H9 (cell line): ENCODE data around the gene HOXD11. TPM values are rescaled to one million over a fixed set of nuclear protein-coding genes. Genes with fewer than 3 reads are reported as not detected.

Experiments used
- DNase-seq: peaks from one replicate; pipeline ENCODE4 v3.0.0-alpha.2; 2017
- H2AFZ ChIP-seq: one replicate; pipeline ENCODE4 v1.6.1; 2013; ENCODE audit warnings: mild to moderate bottlenecking, low read length, control low read depth, moderate library complexity
- H2AK5ac ChIP-seq: 2 replicates; pipeline ENCODE4 v1.6.1; 2013; ENCODE audit warnings: low read length, control low read depth, mixed read lengths; ENCODE audit not compliant: insufficient read length
- H2BK120ac ChIP-seq: one replicate; pipeline ENCODE4 v1.6.1; 2013; ENCODE audit warnings: low read depth, mild to moderate bottlenecking, low read length, control low read depth, inconsistent platforms; ENCODE audit not compliant: poor library complexity, severe bottlenecking
- H2BK12ac ChIP-seq: 2 replicates; pipeline ENCODE4 v1.6.1; 2013; ENCODE audit warnings: low read length, control low read depth, mixed read lengths, low read depth; ENCODE audit not compliant: insufficient read length
- H2BK15ac ChIP-seq: 2 replicates; pipeline ENCODE4 v1.6.1; 2013; ENCODE audit warnings: low read depth, low read length, control low read depth
- H2BK20ac ChIP-seq: one replicate; pipeline ENCODE4 v1.6.1; 2013; ENCODE audit warnings: low read depth, mild to moderate bottlenecking, low read length, control low read depth, inconsistent platforms; ENCODE audit not compliant: poor library complexity, severe bottlenecking
- H2BK5ac ChIP-seq: 2 replicates; pipeline ENCODE4 v1.6.1; 2013; ENCODE audit warnings: low read length, control low read depth, mixed read lengths; ENCODE audit not compliant: insufficient read length
- H3K14ac ChIP-seq: 2 replicates; pipeline ENCODE4 v1.6.1; 2013; ENCODE audit warnings: low read length, control low read depth; ENCODE audit not compliant: insufficient read depth
- H3K18ac ChIP-seq: 2 replicates; pipeline ENCODE4 v1.6.1; 2013; ENCODE audit warnings: low read depth, mild to moderate bottlenecking, mixed read lengths, low read length, control low read depth; ENCODE audit not compliant: insufficient read length
- H3K23ac ChIP-seq: 2 replicates; pipeline ENCODE4 v1.6.1; 2013; ENCODE audit warnings: low read length, control low read depth, mixed read lengths, low read depth; ENCODE audit not compliant: insufficient read length
- H3K23me2 ChIP-seq: 2 replicates; pipeline ENCODE4 v1.6.1; 2013; ENCODE audit warnings: low read depth, mild to moderate bottlenecking, mixed read lengths, low read length, control low read depth; ENCODE audit not compliant: insufficient read length, poor library complexity, severe bottlenecking
- H3K27ac ChIP-seq: 2 replicates; pipeline ENCODE4 v1.5.1; 2013; ENCODE audit warnings: low read length, control low read depth, mixed read lengths, low read depth; ENCODE audit not compliant: insufficient read length
- H3K27me3 ChIP-seq: 2 replicates; pipeline ENCODE4 v1.6.1; 2013; ENCODE audit warnings: low read length, control low read depth, inconsistent platforms; ENCODE audit not compliant: insufficient read depth
- H3K4ac ChIP-seq: 2 replicates; pipeline ENCODE4 v1.6.1; 2013; ENCODE audit warnings: low read depth, mild to moderate bottlenecking, control low read depth, inconsistent platforms, low read length, moderate library complexity
- H3K4me1 ChIP-seq: 2 replicates; pipeline ENCODE4 v1.6.1; 2013; ENCODE audit warnings: low read length, control low read depth, inconsistent platforms; ENCODE audit not compliant: insufficient read depth
- H3K4me2 ChIP-seq: 2 replicates; pipeline ENCODE4 v1.6.1; 2013; ENCODE audit warnings: low read length, control low read depth, mixed read lengths; ENCODE audit not compliant: insufficient read length, insufficient read depth
- H3K56ac ChIP-seq: 2 replicates; pipeline ENCODE4 v1.6.1; 2013; ENCODE audit warnings: low read depth, mild to moderate bottlenecking, mixed read lengths, low read length, control low read depth; ENCODE audit not compliant: insufficient read length
- H3K79me1 ChIP-seq: 2 replicates; pipeline ENCODE4 v1.6.1; 2013; ENCODE audit warnings: low read depth, mild to moderate bottlenecking, moderate library complexity, low read length, control low read depth, inconsistent platforms; ENCODE audit not compliant: insufficient read depth, poor library complexity, severe bottlenecking
- H3K79me2 ChIP-seq: 2 replicates; pipeline ENCODE4 v1.6.1; 2013; ENCODE audit warnings: low read length, control low read depth, inconsistent platforms; ENCODE audit not compliant: insufficient read depth
- H3K9ac ChIP-seq: 2 replicates; pipeline ENCODE4 v1.6.1; 2013; ENCODE audit warnings: low read length, control low read depth, mixed read lengths; ENCODE audit not compliant: insufficient read length; ENCODE audit errors: extremely low read depth
- H3K9me3 ChIP-seq: one replicate; pipeline ENCODE4 v1.6.1; 2013; ENCODE audit warnings: low read depth, low read length, inconsistent platforms; ENCODE audit not compliant: control insufficient read depth
- H3T11ph ChIP-seq: one replicate; pipeline ENCODE4 v1.6.1; 2013; ENCODE audit warnings: mild to moderate bottlenecking, low read length, control low read depth, inconsistent platforms
- H4K20me1 ChIP-seq: one replicate; pipeline ENCODE4 v1.6.1; 2013; ENCODE audit not compliant: control insufficient read depth, insufficient read length, insufficient read depth
- H4K5ac ChIP-seq: 2 replicates; pipeline ENCODE4 v1.6.1; 2013; ENCODE audit warnings: low read depth, mild to moderate bottlenecking, mixed read lengths, low read length, control low read depth; ENCODE audit not compliant: insufficient read length
- H4K8ac ChIP-seq: replicated peaks from 2 replicates; pipeline ENCODE4 v1.6.1; 2013; ENCODE audit warnings: low read length, control low read depth, mixed read lengths, low read depth; ENCODE audit not compliant: insufficient read length
- H4K91ac ChIP-seq: 2 replicates; pipeline ENCODE4 v1.6.1; 2013; ENCODE audit warnings: low read depth, mild to moderate bottlenecking, moderate library complexity, mixed read lengths, low read length, control low read depth; ENCODE audit not compliant: insufficient read length
- H3K27ac Mint-ChIP-seq, 3 experiments: 2 replicates in 2 of 3; 3 replicates in 1 of 3; pipeline ENCODE4 v1.8.0; 2020 to 2021; ENCODE audit warnings: mixed read lengths in 3 of 3, mild to moderate bottlenecking in 1 of 3, moderate library complexity in 1 of 3
- H3K27me3 Mint-ChIP-seq: 2 replicates; pipeline ENCODE4 v1.8.0; 2021; ENCODE audit warnings: low read depth, mild to moderate bottlenecking, moderate library complexity, mixed read lengths
- H3K36me3 Mint-ChIP-seq, 3 experiments: 2 replicates in 2 of 3; 3 replicates in 1 of 3; pipeline ENCODE4 v1.8.0; 2020 to 2021; ENCODE audit warnings: low read depth in 3 of 3, mixed read lengths in 3 of 3; ENCODE audit not compliant: insufficient read depth in 1 of 3
- H3K4me1 Mint-ChIP-seq, 2 experiments: 2 replicates each; pipeline ENCODE4 v1.8.0; 2020; ENCODE audit warnings: mixed read lengths in 2 of 2
- H3K4me3 Mint-ChIP-seq, 2 experiments: 2 replicates in 1 of 2; 3 replicates in 1 of 2; pipeline ENCODE4 v1.8.0; 2020 to 2021; ENCODE audit warnings: mild to moderate bottlenecking in 2 of 2, mixed read lengths in 2 of 2, moderate library complexity in 1 of 2
- H3K9me3 Mint-ChIP-seq, 2 experiments: 2 replicates in 1 of 2; 3 replicates in 1 of 2; pipeline ENCODE4 v1.8.0; 2020; ENCODE audit warnings: mild to moderate bottlenecking in 2 of 2, mixed read lengths in 2 of 2, moderate library complexity in 1 of 2
- WGBS: extraction: QIAGEN DNeasy Blood & Tissue Kit; methylation state at CpG from one replicate; pipeline ENCODE4 v1.1.7; 2013; ENCODE audit warnings: missing lambda C conversion rate, low lambda C conversion rate, mixed read lengths; ENCODE audit not compliant: insufficient read length; ENCODE audit errors: extremely low coverage; 5-methylcytosine and 5-hydroxymethylcytosine counted together
- total RNA-seq: library from RNA; stranded (reverse); gene quantifications from 2 replicates; pipeline ENCODE4 v1.2.1, GENCODE V29; 2021
- TF ChIP-seq, protein P1 (sequence below): fragments of 200-600 bp; sonication (generic); conservative IDR thresholded peaks from 3 replicates; pipeline ENCODE4 v1.8.0; 2021; ENCODE audit warnings: antibody characterized with exemption, mild to moderate bottlenecking

The HOXD11 gene
- total RNA-seq, 1 experiment from 2014 or later: not detected

DNA sequence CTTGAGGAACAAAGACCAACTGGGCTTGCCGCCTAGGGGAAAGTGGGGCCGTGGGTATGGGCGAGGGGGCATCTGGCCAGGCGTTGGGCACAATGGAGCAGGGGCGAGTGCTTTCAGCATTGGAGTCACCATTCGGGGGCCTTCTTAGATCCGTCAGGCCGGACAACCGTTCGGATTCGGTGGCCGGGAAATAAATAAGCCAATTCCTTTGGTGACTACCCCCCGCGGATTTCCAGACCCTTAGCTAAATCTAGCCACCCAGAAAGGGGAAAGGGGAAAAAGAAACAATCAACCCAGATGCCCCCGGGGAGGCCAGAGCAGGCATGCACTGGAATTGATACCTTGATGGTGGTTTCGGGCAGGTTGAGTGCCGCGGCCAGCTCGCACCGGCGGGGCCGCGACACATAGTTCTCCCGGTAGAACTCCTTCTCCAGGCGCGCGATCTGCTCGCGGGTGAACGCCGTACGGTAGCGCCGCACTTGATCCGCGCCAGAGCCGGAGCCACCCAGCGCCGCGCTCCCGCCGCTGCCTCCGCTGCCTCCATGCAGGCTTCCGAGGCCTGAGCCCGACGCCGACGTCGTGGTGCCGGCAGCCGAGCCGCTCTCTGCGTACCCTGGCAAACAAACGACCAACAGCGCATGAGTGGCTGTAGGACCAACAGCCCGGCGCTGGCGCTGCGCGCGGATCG is 25.1 kb upstream of the HOXD11 start:
- no peak overlapping the region for H2BK12ac ChIP-seq
- Mint-ChIP-seq H3K4me1 (peaks cover 20 to 46% of the 10 kb centered on the region in 2 experiments), H3K36me3 (no peaks in the 10 kb centered on the region), H3K9me3 (peaks cover 5 to 9% of the 10 kb centered on the region in 2 experiments; a peak in 4 of 5 replicates), H3K4me3 (peak overlapping the region in 1 of 2 experiments; percentile 35; a peak in 1 of 5 replicates), H3K27ac (no peak overlapping the region), H3K27me3 (peaks cover 96% of the 10 kb centered on the region)
- TF ChIP-seq, protein P1, sequence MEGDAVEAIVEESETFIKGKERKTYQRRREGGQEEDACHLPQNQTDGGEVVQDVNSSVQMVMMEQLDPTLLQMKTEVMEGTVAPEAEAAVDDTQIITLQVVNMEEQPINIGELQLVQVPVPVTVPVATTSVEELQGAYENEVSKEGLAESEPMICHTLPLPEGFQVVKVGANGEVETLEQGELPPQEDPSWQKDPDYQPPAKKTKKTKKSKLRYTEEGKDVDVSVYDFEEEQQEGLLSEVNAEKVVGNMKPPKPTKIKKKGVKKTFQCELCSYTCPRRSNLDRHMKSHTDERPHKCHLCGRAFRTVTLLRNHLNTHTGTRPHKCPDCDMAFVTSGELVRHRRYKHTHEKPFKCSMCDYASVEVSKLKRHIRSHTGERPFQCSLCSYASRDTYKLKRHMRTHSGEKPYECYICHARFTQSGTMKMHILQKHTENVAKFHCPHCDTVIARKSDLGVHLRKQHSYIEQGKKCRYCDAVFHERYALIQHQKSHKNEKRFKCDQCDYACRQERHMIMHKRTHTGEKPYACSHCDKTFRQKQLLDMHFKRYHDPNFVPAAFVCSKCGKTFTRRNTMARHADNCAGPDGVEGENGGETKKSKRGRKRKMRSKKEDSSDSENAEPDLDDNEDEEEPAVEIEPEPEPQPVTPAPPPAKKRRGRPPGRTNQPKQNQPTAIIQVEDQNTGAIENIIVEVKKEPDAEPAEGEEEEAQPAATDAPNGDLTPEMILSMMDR: no peak
- peaks cover 88% of the 10 kb centered on the region for H3K27me3 ChIP-seq
- no peak overlapping the region for H2BK20ac ChIP-seq
- peaks cover 7% of the 10 kb centered on the region for H3K23me2 ChIP-seq
- no peak overlapping the region for H2AK5ac ChIP-seq
- H3K9me3 ChIP-seq: no peaks in the 10 kb centered on the region
- no peak overlapping the region for H3K23ac ChIP-seq
- no peak overlapping the region for H4K5ac ChIP-seq
- no peak overlapping the region for H3K14ac ChIP-seq
- H2BK15ac ChIP-seq: no peak overlapping the region
- H3K79me2 ChIP-seq: no peaks in the 10 kb centered on the region
- H4K91ac ChIP-seq: no peak overlapping the region
- no peak overlapping the region for H4K8ac ChIP-seq
- no peak overlapping the region for H3K4me2 ChIP-seq
- no peak overlapping the region for H3K18ac ChIP-seq
- H3K4me1 ChIP-seq: no peaks in the 10 kb centered on the region
- no peak overlapping the region for H2BK120ac ChIP-seq
- peak; percentile 62 for DNase-seq
- no peak overlapping the region for H3K4ac ChIP-seq
- no peak overlapping the region for H3K9ac ChIP-seq
- no peak overlapping the region for H2BK5ac ChIP-seq
- WGBS: no CpG with 5 or more reads among the region's 62 CpGs
- no peak overlapping the region for H2AFZ ChIP-seq
- H3T11ph ChIP-seq: no peak overlapping the region
- H4K20me1 ChIP-seq: no peaks in the 10 kb centered on the region
- no peak overlapping the region for H3K56ac ChIP-seq
- no peak overlapping the region for H3K27ac ChIP-seq
- no peaks in the 10 kb centered on the region for H3K79me1 ChIP-seq
